Measurements from ENCODE around the gene HAPLN1.

GRCh38 chr5:83760579-83760978 is 39.9 kb upstream of the HAPLN1 start:
- TF ChIP-seq, protein P1, sequence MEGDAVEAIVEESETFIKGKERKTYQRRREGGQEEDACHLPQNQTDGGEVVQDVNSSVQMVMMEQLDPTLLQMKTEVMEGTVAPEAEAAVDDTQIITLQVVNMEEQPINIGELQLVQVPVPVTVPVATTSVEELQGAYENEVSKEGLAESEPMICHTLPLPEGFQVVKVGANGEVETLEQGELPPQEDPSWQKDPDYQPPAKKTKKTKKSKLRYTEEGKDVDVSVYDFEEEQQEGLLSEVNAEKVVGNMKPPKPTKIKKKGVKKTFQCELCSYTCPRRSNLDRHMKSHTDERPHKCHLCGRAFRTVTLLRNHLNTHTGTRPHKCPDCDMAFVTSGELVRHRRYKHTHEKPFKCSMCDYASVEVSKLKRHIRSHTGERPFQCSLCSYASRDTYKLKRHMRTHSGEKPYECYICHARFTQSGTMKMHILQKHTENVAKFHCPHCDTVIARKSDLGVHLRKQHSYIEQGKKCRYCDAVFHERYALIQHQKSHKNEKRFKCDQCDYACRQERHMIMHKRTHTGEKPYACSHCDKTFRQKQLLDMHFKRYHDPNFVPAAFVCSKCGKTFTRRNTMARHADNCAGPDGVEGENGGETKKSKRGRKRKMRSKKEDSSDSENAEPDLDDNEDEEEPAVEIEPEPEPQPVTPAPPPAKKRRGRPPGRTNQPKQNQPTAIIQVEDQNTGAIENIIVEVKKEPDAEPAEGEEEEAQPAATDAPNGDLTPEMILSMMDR (conservative IDR thresholded peaks at IDR 0.05; ENCODE audit: low read depth, low read length), result no peak
- TF ChIP-seq, protein P2, sequence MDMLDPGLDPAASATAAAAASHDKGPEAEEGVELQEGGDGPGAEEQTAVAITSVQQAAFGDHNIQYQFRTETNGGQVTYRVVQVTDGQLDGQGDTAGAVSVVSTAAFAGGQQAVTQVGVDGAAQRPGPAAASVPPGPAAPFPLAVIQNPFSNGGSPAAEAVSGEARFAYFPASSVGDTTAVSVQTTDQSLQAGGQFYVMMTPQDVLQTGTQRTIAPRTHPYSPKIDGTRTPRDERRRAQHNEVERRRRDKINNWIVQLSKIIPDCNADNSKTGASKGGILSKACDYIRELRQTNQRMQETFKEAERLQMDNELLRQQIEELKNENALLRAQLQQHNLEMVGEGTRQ (IDR thresholded peaks at IDR 0.05; ENCODE audit: low read depth, low read length), result no peak
- TF ChIP-seq MAFK (IDR thresholded peaks at IDR 0.05; ENCODE audit: low read depth, low read length), result no peak
- TF ChIP-seq, protein P3, sequence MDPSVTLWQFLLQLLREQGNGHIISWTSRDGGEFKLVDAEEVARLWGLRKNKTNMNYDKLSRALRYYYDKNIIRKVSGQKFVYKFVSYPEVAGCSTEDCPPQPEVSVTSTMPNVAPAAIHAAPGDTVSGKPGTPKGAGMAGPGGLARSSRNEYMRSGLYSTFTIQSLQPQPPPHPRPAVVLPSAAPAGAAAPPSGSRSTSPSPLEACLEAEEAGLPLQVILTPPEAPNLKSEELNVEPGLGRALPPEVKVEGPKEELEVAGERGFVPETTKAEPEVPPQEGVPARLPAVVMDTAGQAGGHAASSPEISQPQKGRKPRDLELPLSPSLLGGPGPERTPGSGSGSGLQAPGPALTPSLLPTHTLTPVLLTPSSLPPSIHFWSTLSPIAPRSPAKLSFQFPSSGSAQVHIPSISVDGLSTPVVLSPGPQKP (IDR thresholded peaks at IDR 0.05; ENCODE audit: borderline replicate concordance, low read depth, low read length), result no peak
- no peak for TF ChIP-seq POLR2A (IDR thresholded peaks at IDR 0.05; ENCODE audit: low read depth, low read length)
- TF ChIP-seq CEBPB (IDR thresholded peaks at IDR 0.05; ENCODE audit: low read depth, low read length), result no peak
- TF ChIP-seq SMC3 (IDR thresholded peaks at IDR 0.05; ENCODE audit: low read depth, low read length), result no peak
- no peak for TF ChIP-seq FOS (IDR thresholded peaks at IDR 0.05; ENCODE audit: low read depth, low read length)
- TF ChIP-seq MXI1 (IDR thresholded peaks at IDR 0.05; ENCODE audit: borderline replicate concordance, low read depth, low read length), result no peak
- no peak for TF ChIP-seq RAD21 (IDR thresholded peaks at IDR 0.05; ENCODE audit: low read length)
- TF ChIP-seq RCOR1 (IDR thresholded peaks at IDR 0.05; ENCODE audit: insufficient replicate concordance, low read length), result no peak
- TF ChIP-seq RFX5 (IDR thresholded peaks at IDR 0.05; ENCODE audit: low read depth, low read length), result no peak
- TF ChIP-seq MAZ (IDR thresholded peaks at IDR 0.05; ENCODE audit: borderline replicate concordance, low read depth, low read length), result no peak
- no peak for TF ChIP-seq BHLHE40 (IDR thresholded peaks at IDR 0.05; ENCODE audit: low read depth, low read length)
